SHP77 treated with DMSO at 0.1 percent for 48 hours (cell line): ENCODE results near the gene NCBP2L.

Experiments used
- DNase-seq: peaks from one replicate; lab custom pipeline; 2025; lab: John Stamatoyannopoulos, UW

Gene NCBP2L

DNA sequence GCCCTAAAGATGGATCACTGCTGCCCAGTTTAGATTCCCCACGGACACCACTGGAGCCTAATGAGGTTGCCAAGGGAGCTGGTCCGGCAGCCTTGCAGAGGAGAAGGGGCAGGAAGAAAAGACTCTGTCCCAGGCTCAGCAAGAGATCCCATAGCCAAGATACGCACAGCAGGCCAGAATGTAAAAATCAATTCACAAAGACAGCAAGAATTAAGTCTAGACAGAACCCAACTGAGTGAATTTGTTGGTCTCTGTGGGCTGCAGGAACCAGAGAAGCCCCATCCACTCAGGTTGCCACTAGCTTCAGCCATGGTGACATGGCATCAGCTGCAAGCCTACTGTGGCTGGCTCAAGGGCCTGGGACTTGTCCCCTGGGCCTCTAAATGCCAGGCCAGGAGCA is 24.8 kb upstream of the NCBP2L start:
- no peak for DNase-seq

- DNase-seq: no peak
These were observed 24.3 kb upstream of the NCBP2L start for GRCh38 chrX:107753187-107753586.

GRCh38 chrX:107755721-107756120 is 21.8 kb upstream of the NCBP2L start:
- no peak for DNase-seq

- no peak for DNase-seq
These were observed 19.2 kb upstream of the NCBP2L start for GRCh38 chrX:107758231-107758766.

DNA sequence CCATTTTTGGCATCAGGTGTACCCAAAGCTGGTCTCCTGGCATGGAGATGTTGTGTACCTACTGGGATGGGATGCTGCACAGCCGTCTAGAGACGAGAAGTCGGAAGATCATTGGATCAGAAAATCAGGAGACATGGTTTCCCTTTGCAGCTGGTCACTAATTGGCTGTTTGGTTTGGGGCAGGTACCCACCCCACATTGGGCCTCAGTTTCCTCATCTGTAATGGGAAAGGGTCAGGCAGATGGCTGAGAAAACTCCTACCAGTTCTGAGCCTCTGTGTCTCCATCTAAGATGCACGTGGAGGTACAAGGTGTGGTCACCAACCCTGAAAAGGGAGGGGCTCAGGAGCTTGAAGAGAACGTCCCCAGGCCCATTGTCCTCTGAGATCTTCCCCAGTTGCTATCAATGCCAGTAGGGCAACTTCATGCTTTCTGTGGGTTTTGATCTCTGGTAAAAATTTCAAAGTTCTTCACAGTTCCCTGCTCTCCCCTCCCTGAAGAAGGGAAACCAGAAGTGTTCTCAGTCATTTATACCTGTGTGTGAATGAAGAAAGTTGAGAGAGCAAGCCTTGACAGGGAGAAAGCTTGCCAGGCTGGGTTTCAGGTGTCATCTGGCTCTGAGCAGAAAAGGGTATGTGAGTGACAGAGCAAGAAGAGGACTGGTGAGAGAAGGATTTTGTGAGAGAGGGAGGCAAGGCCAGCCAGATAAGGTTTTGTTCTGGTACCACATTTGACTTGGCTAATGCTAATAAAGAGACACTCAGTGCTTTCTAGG is 17.0 kb upstream of the NCBP2L start:
- no peak for DNase-seq

DNA sequence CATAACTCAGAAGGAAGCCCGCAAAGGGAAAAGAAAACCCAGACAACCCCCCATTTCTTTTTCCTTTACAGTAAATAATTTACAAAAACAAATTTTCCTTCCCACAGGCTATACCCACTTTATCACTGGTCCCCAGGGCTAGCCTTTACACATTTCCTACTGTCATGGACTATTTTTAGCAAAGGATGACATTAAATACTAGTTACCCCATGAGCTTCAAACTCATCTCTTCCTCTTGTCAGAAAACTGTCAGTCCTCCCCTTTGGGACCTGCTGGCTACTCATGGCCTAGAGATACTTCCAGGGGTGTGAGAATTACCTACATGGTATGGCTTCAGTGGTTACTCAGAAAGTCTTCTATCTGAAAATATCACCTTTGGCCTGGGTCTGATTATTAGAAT is 13.9 kb upstream of the NCBP2L start:
- DNase-seq: no peak

GRCh38 chrX:107764845-107765608 is 12.5 kb upstream of the NCBP2L start:
- no peak for DNase-seq

- no peak for DNase-seq
These were observed 10.9 kb upstream of the NCBP2L start for GRCh38 chrX:107766470-107767150.

DNA sequence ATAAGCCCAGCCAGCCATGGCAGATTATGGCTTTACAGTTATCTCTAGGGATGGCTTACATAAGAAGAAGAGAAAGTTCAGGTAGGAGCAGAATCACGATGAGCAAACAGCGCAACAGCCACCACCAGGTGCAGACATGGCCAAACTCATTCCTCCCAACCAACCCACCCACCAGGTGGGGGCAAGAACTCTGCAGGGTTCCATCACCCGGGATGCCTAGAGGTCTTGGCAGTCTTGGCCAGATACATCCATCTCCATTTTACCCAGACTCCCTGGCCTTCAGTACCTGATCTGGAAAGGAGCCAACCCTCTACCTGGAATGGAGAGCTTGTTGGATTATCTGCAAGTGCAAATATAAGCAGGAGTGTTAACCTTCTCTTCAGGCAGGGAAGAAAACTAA is 9.5 kb upstream of the NCBP2L start:
- no peak for DNase-seq

DNA sequence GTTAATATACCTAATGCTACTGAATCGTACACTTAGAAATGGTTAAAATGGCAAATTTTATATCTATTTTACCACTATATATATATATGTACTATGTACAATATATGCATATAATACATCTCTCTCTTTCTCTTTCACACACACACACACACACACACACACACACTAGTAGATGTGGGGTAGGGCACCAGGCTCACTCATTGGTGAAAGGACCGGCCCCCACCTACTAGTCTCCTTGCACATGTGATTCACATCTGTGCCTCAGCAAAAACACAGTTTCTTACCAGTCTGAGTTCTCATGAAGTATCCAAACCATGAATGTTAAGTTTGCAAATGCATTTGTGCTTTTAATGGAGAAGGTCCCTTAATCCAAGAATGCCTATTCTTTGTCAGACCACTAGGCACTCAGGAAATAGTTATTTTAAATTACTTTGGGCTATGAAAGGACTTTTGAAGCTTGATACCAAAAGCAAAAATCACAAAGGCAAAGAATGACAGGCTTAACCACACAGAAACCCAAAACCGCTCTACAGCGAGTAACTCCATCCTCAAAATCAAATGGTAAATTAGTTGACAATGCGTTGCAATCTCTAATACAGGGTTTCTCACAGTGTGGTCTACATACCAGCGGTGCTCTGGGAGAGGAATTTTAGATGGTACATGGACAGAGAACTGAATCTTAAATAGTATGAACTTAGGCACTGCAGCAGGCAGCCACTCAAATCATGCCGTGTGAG is 7.8 kb upstream of the NCBP2L start:
- DNase-seq: no peak

GRCh38 chrX:107773206-107773605 is 4.3 kb upstream of the NCBP2L start:
- DNase-seq: no peak

DNA sequence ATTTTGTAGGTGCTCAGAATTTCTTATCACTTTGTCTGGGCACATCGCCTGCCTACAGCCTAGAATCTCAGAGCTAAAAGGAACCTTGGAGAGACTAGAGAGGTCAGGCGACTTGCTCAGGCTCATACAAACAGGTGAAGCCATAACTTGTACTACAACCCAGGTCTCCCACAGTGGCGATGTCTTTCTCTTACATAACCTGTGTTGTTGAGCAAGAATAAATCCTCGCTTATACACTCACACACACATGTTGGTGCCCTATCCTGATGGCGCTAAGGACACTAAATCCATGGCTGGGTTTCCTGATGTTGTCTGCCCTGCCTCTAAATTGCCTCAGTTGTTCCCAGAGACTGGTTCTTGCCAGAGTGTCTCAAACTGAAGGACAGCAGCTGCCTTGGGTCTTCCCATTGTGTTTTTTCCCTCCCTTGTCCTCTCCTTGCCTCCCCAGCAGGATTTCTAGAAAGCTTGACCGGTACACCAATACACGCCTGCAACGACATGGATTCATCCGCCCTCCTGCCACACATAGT is 3.6 kb upstream of the NCBP2L start:
- no peak for DNase-seq

GRCh38 chrX:107775000-107775733 is 2.4 kb upstream of the NCBP2L start:
- DNase-seq: no peak

DNA sequence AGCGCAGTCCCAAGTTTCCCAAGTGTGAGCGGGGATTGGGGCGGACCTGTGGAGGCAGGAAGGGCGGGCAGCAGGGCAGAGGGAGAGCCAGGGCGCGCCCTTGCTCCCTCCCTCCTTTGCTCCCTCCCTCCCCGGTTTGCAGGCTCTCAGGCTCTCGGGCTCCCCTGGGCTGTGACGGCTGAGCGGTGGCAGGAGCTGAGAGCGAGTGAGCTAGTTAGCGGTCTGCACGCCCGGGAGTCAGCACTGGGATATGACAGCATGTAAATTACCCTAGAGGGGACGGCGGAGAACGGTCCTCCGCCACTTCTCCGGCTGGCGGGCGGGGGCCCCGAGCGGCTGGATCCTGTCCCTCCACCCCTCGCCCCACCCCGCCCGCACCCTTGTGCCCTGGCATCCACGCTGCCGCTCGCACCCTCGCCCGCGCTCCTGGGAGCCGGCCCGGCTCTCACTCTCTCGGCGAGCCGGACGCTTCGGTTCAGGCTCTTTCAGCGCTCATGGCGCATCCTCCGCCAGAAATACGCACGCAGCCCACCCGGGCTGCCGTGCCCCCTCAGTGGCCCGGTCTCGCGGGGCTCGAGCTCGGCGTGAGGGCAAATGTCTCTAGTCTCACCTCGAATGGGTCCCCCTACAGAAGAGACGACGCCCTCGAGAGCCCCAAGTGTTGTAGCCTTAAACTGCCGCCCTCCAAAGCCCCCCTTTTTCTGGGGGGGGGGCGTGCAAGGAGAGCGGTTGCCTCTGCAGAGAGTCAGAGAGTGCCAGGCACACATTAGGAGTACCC is 1.6 kb upstream of the NCBP2L start, which contains the start of gene TSC22D3:
TSS of gene TSC22D3 (minus strand) at position 54 of the 778 bp plus-strand sequence. CDS start 368 bp downstream, outside the sequence.
- no peak for DNase-seq

GRCh38 chrX:107776649-107777535 is 641 bp upstream of the NCBP2L start:
- peak; percentile 16 for DNase-seq

DNA sequence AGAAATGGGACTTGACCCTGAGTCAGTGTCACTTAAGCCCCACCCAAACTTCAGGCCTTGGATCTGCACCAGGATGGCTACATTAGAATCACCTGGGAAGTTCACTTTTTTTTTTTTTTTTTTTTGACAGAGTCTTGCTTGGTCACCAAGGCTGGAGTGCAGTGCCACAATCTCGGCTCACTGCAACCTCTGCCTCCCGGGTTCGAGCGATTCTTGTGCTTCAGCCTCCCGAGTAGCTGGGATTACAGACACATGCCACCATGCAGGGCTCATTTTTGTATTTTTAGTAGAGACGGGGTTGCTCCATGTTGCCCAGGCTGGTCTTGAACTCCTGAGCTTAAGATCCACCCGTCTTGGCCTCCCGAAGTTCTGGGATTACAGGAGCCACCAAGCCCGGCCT is 3.0 kb downstream of the NCBP2L start:
- no peak for DNase-seq

DNA sequence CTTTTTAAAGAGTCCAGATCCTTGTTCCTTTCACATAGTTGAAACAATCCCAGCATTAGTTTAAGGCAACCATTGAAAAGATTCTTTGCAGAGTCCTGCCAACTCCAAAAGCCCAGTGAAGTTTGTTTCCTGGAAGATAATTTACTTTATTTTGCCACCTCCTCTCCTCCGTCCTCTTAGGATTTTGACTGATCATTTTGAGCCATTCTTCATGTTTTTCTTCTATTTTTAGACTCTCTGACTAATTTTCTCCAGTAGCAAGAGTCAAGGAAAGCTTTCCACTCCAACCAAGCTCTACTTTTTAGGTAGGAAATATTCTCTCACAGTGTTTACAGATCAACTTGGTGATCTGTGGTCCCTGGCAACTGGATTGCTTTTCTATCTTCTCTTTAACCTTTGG is 10.3 kb downstream of the NCBP2L start:
- DNase-seq: no peak

DNA sequence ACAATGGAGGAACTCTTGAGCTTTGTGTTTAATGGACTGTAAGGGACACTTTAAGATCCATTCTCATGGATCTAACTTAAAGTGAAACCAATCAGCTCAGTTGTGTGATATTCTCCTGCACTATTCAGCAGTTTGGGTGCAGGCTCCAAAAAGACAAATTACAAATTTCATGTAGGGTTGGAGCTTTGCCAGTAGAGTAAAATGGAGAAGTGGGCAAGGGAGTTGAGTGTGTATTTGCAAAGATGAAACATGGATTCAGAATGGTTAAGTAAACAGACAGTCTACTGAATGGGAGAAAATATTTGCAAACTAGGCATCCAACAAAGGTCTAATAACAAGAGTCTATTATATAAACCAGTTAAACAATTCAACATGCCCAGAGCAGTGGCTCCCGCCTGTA is 26.9 kb downstream of the NCBP2L start:
- no peak for DNase-seq

DNA sequence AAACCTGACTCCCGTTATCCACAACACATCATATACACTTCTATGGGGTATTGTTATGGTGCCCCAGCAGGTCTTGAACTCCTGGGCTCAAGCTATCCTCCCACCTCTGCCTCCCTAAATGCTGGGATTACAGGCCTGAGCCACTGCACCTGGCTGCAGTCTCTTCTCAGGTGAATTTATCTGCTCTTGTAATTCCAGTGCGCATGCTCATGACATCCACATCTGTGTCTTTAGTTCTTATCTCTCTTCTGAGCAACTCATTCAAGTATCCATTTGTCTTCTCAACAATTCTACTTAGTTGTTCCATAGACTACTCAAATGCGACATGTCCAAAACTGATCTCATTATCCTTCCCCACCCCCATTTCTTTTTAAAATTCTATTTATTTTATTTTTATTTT is 27.6 kb downstream of the NCBP2L start:
- DNase-seq: no peak
